Calu3 (cell line): ENCODE measurements around the gene LPXN. TPM values are rescaled to one million over a fixed set of nuclear protein-coding genes. Genes with fewer than 3 reads are reported as not detected.

Experiments
- BruUV-seq: library from RNA; stranded (reverse); fragments of 400-500 nt; replicated peaks from 2 replicates; lab custom pipeline; 2021; lab: Mats Ljungman, UMichigan
- CTCF ChIA-PET: fragments of 300-600 bp; sonication (Branson Sonifier 250); formaldehyde crosslinking; loops from one replicate; lab custom pipeline; 2022; ENCODE audit warnings: antibody characterized with exemption; lab: Charles Lee
- DNase-seq: peaks from one replicate; pipeline ENCODE4 v3.0.0; 2022
- H3K27ac Mint-ChIP-seq: one replicate; pipeline ENCODE4 v1.8.0; 2022; ENCODE audit warnings: mixed read lengths; ENCODE audit not compliant: unreplicated experiment
- H3K27me3 Mint-ChIP-seq: one replicate; pipeline ENCODE4 v1.8.0; 2022; ENCODE audit warnings: mixed read lengths; ENCODE audit not compliant: unreplicated experiment
- H3K36me3 Mint-ChIP-seq: one replicate; pipeline ENCODE4 v1.8.0; 2022; ENCODE audit warnings: mild to moderate bottlenecking, moderate library complexity, mixed read lengths; ENCODE audit not compliant: insufficient read depth, unreplicated experiment
- H3K4me1 Mint-ChIP-seq: one replicate; pipeline ENCODE4 v1.8.0; 2022; ENCODE audit warnings: mild to moderate bottlenecking, low read depth, mixed read lengths; ENCODE audit not compliant: unreplicated experiment
- H3K4me3 Mint-ChIP-seq: one replicate; pipeline ENCODE4 v1.8.0; 2022; ENCODE audit warnings: mild to moderate bottlenecking, low read depth, moderate library complexity, mixed read lengths; ENCODE audit not compliant: unreplicated experiment
- H3K9me3 Mint-ChIP-seq: one replicate; pipeline ENCODE4 v1.8.0; 2022; ENCODE audit warnings: low read depth, mixed read lengths; ENCODE audit not compliant: unreplicated experiment
- intact Hi-C: fragments of 100-400 bp; cut with micrococcal nuclease; formaldehyde crosslinking; loops from one replicate; pipeline ENCODE4 v1.10.0; 2022; ENCODE audit not compliant: unreplicated experiment
- total RNA-seq: library from RNA; stranded (reverse); gene quantifications from 2 replicates; pipeline ENCODE4 v1.2.3, GENCODE V29; 2022
- TF ChIP-seq, protein P1 (sequence below): fragments of 200-600 bp; IDR thresholded peaks from one replicate; pipeline ENCODE4 v1.8.0; 2022; ENCODE audit warnings: antibody characterized with exemption; ENCODE audit not compliant: unreplicated experiment

The LPXN gene
- total RNA-seq, 1 experiment from 2014 or later, result 4.0 TPM

- TF ChIP-seq, protein P1, sequence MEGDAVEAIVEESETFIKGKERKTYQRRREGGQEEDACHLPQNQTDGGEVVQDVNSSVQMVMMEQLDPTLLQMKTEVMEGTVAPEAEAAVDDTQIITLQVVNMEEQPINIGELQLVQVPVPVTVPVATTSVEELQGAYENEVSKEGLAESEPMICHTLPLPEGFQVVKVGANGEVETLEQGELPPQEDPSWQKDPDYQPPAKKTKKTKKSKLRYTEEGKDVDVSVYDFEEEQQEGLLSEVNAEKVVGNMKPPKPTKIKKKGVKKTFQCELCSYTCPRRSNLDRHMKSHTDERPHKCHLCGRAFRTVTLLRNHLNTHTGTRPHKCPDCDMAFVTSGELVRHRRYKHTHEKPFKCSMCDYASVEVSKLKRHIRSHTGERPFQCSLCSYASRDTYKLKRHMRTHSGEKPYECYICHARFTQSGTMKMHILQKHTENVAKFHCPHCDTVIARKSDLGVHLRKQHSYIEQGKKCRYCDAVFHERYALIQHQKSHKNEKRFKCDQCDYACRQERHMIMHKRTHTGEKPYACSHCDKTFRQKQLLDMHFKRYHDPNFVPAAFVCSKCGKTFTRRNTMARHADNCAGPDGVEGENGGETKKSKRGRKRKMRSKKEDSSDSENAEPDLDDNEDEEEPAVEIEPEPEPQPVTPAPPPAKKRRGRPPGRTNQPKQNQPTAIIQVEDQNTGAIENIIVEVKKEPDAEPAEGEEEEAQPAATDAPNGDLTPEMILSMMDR, result no peak
- intact Hi-C loops, result no loop called here
- no peak overlapping the region for H3K27ac Mint-ChIP-seq
- no peak for DNase-seq
- H3K27me3 Mint-ChIP-seq, result no peaks in the 10 kb centered on the region
- H3K4me1 Mint-ChIP-seq, result no peaks in the 10 kb centered on the region
- no peaks in the 10 kb centered on the region for H3K36me3 Mint-ChIP-seq
- no TSS peak for BruUV-seq
- no peak overlapping the region for H3K4me3 Mint-ChIP-seq
- CTCF ChIA-PET, result interaction anchor here (1.4 kb wide), 1 partner anchor 38 kb away, joined by 5 read pairs; no protein-coding TSS in a partner anchor
- H3K9me3 Mint-ChIP-seq, result no peaks in the 10 kb centered on the region
Observed at GRCh38 chr11:58530236-58530635, 45.4 kb downstream of the LPXN start.

GRCh38 chr11:58527429-58527828 lies 48.2 kb downstream of the LPXN start:
- Mint-ChIP-seq H3K36me3 (no peaks in the 10 kb centered on the region), H3K4me3 (no peak overlapping the region), H3K4me1 (peaks cover 10% of the 10 kb centered on the region), H3K9me3 (no peaks in the 10 kb centered on the region), H3K27ac (no peak overlapping the region), H3K27me3 (no peaks in the 10 kb centered on the region)
- intact Hi-C loops, result no loop called here
- TF ChIP-seq, protein P1, result no peak
- CTCF ChIA-PET, result no interaction called here
- no peak for DNase-seq
- BruUV-seq, result no TSS peak

GRCh38 chr11:58526721-58527120 lies 48.9 kb downstream of the LPXN start:
- peaks cover 10% of the 10 kb centered on the region for H3K4me1 Mint-ChIP-seq
- TF ChIP-seq, protein P1, result no peak
- H3K36me3 Mint-ChIP-seq, result no peaks in the 10 kb centered on the region
- BruUV-seq, result no TSS peak
- intact Hi-C loops, result no loop called here
- H3K27me3 Mint-ChIP-seq, result peaks cover under 1% of the 10 kb centered on the region
- CTCF ChIA-PET, result no interaction called here
- no peak overlapping the region for H3K4me3 Mint-ChIP-seq
- DNase-seq, result no peak
- no peaks in the 10 kb centered on the region for H3K9me3 Mint-ChIP-seq
- no peak overlapping the region for H3K27ac Mint-ChIP-seq

DNA sequence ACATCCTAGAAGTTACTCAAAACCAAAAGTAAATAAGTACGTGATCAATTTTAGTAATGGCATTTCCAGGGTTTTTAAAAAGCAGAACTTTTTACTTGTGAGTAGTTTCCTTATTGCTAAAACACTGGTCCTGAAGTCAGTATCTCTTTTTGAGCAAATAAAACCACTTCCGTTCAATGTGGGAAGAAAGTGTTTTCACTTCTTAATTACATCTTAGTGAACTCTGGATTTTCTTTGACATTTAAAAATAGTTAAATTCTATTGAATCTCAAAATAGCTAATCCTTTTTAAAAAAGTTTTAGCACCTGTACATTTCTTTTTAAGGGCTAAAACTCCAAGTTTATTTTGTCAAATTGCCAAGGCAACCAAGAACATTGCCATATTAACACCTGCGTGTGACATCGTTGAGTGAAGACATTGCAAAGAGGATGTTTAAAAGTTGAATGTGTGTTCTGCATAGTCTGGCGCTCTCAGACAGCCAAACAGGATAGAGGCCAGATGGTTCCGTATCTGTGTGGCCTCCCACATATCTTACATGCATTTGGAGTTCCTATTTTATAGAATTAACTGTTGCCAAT lies 50.5 kb downstream of the LPXN start:
- TF ChIP-seq, protein P1, result no peak
- Mint-ChIP-seq H3K4me1 (peaks cover 10% of the 10 kb centered on the region), H3K4me3 (no peak overlapping the region), H3K27ac (no peak overlapping the region), H3K27me3 (peaks cover 8% of the 10 kb centered on the region), H3K9me3 (no peaks in the 10 kb centered on the region), H3K36me3 (no peaks in the 10 kb centered on the region)
- no peak for DNase-seq
- CTCF ChIA-PET, result interaction anchor here (0.9 kb wide), 1 partner anchor 1067 kb away, joined by 3 read pairs; no protein-coding TSS in a partner anchor
- intact Hi-C loops, result no loop called here
- no TSS peak for BruUV-seq
